Measurements from ENCODE around the gene MITF.

The MITF gene

GRCh38 chr3:69925506-69925905 lies 186.2 kb downstream of the MITF start:
- DNase-seq = no peak

GRCh38 chr3:69926385-69926784 lies 187.1 kb downstream of the MITF start:
- no peak for DNase-seq

GRCh38 chr3:69927571-69927970 lies 188.3 kb downstream of the MITF start:
- no peak for DNase-seq

- no peak for DNase-seq
Observed at GRCh38 chr3:69929019-69929418, 189.8 kb downstream of the MITF start.

- no peak for DNase-seq
Observed at GRCh38 chr3:69930564-69930963, 191.3 kb downstream of the MITF start.

- DNase-seq = no peak
Observed at GRCh38 chr3:69932087-69932486, 192.8 kb downstream of the MITF start.

GRCh38 chr3:69932501-69932900 lies 193.2 kb downstream of the MITF start:
- no peak for DNase-seq

- DNase-seq = no peak
Observed at GRCh38 chr3:69934398-69934797, 195.1 kb downstream of the MITF start.

GRCh38 chr3:69936266-69936665 lies 197.0 kb downstream of the MITF start:
- DNase-seq = no peak

GRCh38 chr3:69938061-69938460 lies 198.8 kb downstream of the MITF start:
- no peak for DNase-seq

GRCh38 chr3:69938931-69939330 lies 199.7 kb downstream of the MITF start:
- no peak for DNase-seq

- no peak for DNase-seq
Observed at GRCh38 chr3:69941037-69941436, 201.8 kb downstream of the MITF start.

GRCh38 chr3:69941439-69942176 lies 202.3 kb downstream of the MITF start:
- no peak for DNase-seq

- no peak for DNase-seq
Observed at GRCh38 chr3:69944931-69945493, 205.7 kb downstream of the MITF start.

GRCh38 chr3:69948246-69948862 lies 209.1 kb downstream of the MITF start:
- no peak for DNase-seq

- no peak for DNase-seq
Observed at GRCh38 chr3:69951616-69952015, 212.4 kb downstream of the MITF start.

- DNase-seq = no peak
Observed at GRCh38 chr3:69959581-69959980, 220.3 kb downstream of the MITF start.

GRCh38 chr3:69961706-69962439 lies 222.6 kb downstream of the MITF start:
- DNase-seq = no peak

- DNase-seq = no peak
Observed at GRCh38 chr3:69963643-69964042, 224.4 kb downstream of the MITF start.

GRCh38 chr3:69967156-69967555 lies 227.9 kb downstream of the MITF start:
- no peak for DNase-seq

GRCh38 chr3:69970827-69971226 lies 231.6 kb downstream of the MITF start:
- DNase-seq = no peak

GRCh38 chr3:69972672-69973071 lies 233.4 kb downstream of the MITF start:
- no peak for DNase-seq

- DNase-seq = no peak
Observed at GRCh38 chr3:69976021-69976420, 236.8 kb downstream of the MITF start.

Data from GOT3 (cell line).